Limb (tissue), 2 donors: ENCODE results near the gene VWA2.

ENCODE experiments used
- DNase-seq, 2 donors: peaks; one replicate each; pipeline ENCODE4 v3.0.0-alpha.2; 2016; ENCODE audit errors: extremely low spot score in 2 of 2

VWA2 gene

GRCh38 chr10:114276066-114276465 lies 37.0 kb downstream of the VWA2 start:
- no peak for DNase-seq

GRCh38 chr10:114276671-114277070 lies 37.6 kb downstream of the VWA2 start:
- no peak for DNase-seq

- DNase-seq: no peak
Measured at GRCh38 chr10:114278140-114278883, 39.3 kb downstream of the VWA2 start.

- DNase-seq: no peak
Measured at GRCh38 chr10:114278884-114279191, 39.8 kb downstream of the VWA2 start.

- DNase-seq: no peak
Measured at GRCh38 chr10:114279289-114279688, 40.2 kb downstream of the VWA2 start.

GRCh38 chr10:114279901-114280644 lies 41.0 kb downstream of the VWA2 start:
- no peak for DNase-seq

GRCh38 chr10:114281006-114281405 lies 42.0 kb downstream of the VWA2 start:
- no peak for DNase-seq

- no peak for DNase-seq
Measured at GRCh38 chr10:114281461-114281860, 42.4 kb downstream of the VWA2 start.

GRCh38 chr10:114282526-114282925 lies 43.5 kb downstream of the VWA2 start:
- peak in 1 of 2 donors; percentile 2 for DNase-seq

GRCh38 chr10:114283091-114283490 lies 44.0 kb downstream of the VWA2 start:
- DNase-seq: peak in 1 of 2 donors; percentile 0

GRCh38 chr10:114283535-114284234 lies 44.6 kb downstream of the VWA2 start:
- DNase-seq: no peak

- DNase-seq: no peak
Measured at GRCh38 chr10:114284346-114285071, 45.5 kb downstream of the VWA2 start.

- DNase-seq: no peak
Measured at GRCh38 chr10:114285961-114286441, 46.9 kb downstream of the VWA2 start.

GRCh38 chr10:114286921-114287320 lies 47.9 kb downstream of the VWA2 start:
- no peak for DNase-seq

GRCh38 chr10:114288424-114289095 lies 49.5 kb downstream of the VWA2 start:
- no peak for DNase-seq

- DNase-seq: no peak
Measured at GRCh38 chr10:114289096-114289436, 50.0 kb downstream of the VWA2 start.

GRCh38 chr10:114290038-114290437 lies 51.0 kb downstream of the VWA2 start:
- DNase-seq: no peak

- DNase-seq: no peak
Measured at GRCh38 chr10:114291076-114291475, 52.0 kb downstream of the VWA2 start.

GRCh38 chr10:114291516-114291915 lies 52.5 kb downstream of the VWA2 start:
- DNase-seq: no peak

GRCh38 chr10:114293075-114293474 lies 54.0 kb downstream of the VWA2 start:
- no peak for DNase-seq

- DNase-seq: no peak
Measured at GRCh38 chr10:114294549-114294948, 55.5 kb downstream of the VWA2 start.
